Astrocyte of the cerebellum (primary cell): ENCODE results near the gene LSM3.

ENCODE experiments used
- DNase-seq: peaks from one replicate; pipeline ENCODE4 v3.0.0-alpha.2; 2011; ENCODE audit warnings: low read depth
- H3K4me3 ChIP-seq: 2 replicates; pipeline ENCODE4 v1.5.1; 2011; ENCODE audit warnings: mild to moderate bottlenecking, low read depth, low read length, moderate library complexity
- CTCF ChIP-seq: IDR thresholded peaks from 2 replicates; pipeline ENCODE4 v1.5.1; 2012; ENCODE audit warnings: low read length, low read depth, moderate library complexity, mild to moderate bottlenecking; ENCODE audit errors: missing control alignments
- in situ Hi-C: cut with HindIII; loops from 2 replicates; pipeline ENCODE4 v1.10.0; 2017; ENCODE audit warnings: low sequenced_read_pairs

The LSM3 gene

GRCh38 chr3:14243782-14244181 lies 65.2 kb downstream of the LSM3 start:
- no peak for TF ChIP-seq CTCF

GRCh38 chr3:14244521-14245247 lies 66.1 kb downstream of the LSM3 start:
- no peak overlapping the region for H3K4me3 ChIP-seq
- no peak for DNase-seq
- no peak for TF ChIP-seq CTCF
- in situ Hi-C loops: no loop called here

More at GRCh38 chr3:14243782-14244181, 65.2 kb downstream of the LSM3 start:
- no peak for DNase-seq
- in situ Hi-C loops: no loop called here
- H3K4me3 ChIP-seq: no peak overlapping the region

GRCh38 chr3:14245248-14245639 lies 66.6 kb downstream of the LSM3 start:
- H3K4me3 ChIP-seq: no peak overlapping the region
- DNase-seq: no peak
- in situ Hi-C loops: no loop called here
- no peak for TF ChIP-seq CTCF

DNA sequence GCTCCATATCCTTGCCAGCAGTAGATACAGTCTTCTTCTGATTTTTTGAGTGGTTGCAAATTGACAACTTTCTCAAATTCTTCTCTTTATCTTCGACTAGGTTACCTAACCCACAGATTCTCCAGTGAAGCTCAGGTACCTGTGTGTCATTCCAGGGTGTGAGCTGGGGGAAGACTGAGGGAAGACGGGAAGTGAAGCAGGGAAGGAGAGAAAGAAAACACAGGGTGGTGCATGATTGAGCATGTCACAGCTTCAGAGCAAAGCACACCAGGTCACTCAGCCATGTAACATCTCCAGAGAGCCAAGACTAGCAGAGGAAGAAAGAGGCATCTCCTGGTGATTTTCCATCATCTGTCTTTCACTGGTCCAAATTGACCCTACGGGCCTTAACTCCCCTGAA lies 67.2 kb downstream of the LSM3 start:
- in situ Hi-C loops: no loop called here
- H3K4me3 ChIP-seq: no peak overlapping the region
- TF ChIP-seq CTCF: no peak
- DNase-seq: no peak

DNA sequence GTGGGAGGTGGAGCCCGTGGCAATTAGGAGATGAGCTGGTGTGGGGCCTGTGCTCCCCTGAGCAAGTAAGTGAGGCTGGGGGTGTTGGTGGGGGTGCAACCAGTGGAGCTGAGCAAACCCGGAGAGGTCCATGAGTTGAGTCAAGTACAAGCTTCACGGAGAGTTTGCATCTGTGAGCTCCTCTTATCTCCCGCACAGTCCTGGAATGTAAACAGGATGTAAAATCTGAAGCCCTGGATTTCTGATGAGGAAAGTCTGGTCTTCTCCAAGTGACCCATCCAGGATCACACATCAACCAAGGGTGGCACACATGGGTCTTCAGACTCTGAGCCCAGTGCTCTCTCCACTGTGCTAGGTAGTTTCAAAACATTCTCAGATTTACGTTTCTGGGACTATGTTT lies 67.8 kb downstream of the LSM3 start:
- no peak for DNase-seq
- TF ChIP-seq CTCF: no peak
- in situ Hi-C loops: no loop called here
- no peak overlapping the region for H3K4me3 ChIP-seq

DNA sequence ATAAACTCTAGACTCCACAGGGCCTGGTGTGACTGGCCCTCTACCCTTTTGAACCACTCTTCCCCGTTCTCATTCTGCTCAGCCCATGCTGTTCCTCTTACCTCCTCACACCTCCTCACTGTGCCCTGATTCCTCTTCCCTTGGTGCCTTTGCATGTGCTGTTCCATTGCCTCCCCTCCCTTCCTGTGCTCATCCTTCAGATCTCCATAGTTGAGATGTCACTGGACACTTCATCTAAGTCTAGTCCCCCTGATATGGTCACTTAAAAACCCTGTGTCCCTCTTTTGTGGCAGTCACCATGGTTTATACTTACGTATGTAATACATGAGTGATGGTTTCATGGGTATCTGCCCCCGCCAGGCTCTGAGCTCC lies 69.8 kb downstream of the LSM3 start:
- in situ Hi-C loops: no loop called here
- no peak for TF ChIP-seq CTCF
- no peak for DNase-seq

More for the DNA sequence above, 69.8 kb downstream of the LSM3 start:
- H3K4me3 ChIP-seq: no peak overlapping the region
